Mesendoderm (in vitro differentiated cells): ENCODE data around the gene XXYLT1. TPM values are rescaled to one million over a fixed set of nuclear protein-coding genes. Genes with fewer than 3 reads are reported as not detected.

Experiments used
- DNase-seq: peaks from one replicate; pipeline ENCODE4 v3.0.0; 2013
- H2AK5ac ChIP-seq: 2 replicates; pipeline ENCODE4 v1.6.1; 2013; ENCODE audit warnings: low read length, inconsistent platforms
- H2BK120ac ChIP-seq: 2 replicates; pipeline ENCODE4 v1.6.1; 2013; ENCODE audit warnings: low read depth, mild to moderate bottlenecking, low read length, moderate library complexity, mixed read lengths
- H2BK15ac ChIP-seq: replicated peaks from 2 replicates; pipeline ENCODE4 v1.6.1; 2013; ENCODE audit warnings: low read depth, mild to moderate bottlenecking, moderate library complexity
- H2BK5ac ChIP-seq: 2 replicates; pipeline ENCODE4 v1.6.1; 2013; ENCODE audit warnings: low read length, inconsistent platforms
- H3K18ac ChIP-seq: 2 replicates; pipeline ENCODE4 v1.6.1; 2013; ENCODE audit warnings: mild to moderate bottlenecking, low read length, mixed read lengths
- H3K23ac ChIP-seq: one replicate; pipeline ENCODE4 v1.6.1; 2013; ENCODE audit warnings: low read length
- H3K27ac ChIP-seq: 2 replicates; pipeline ENCODE4 v1.5.1; 2013; ENCODE audit warnings: low read depth, mild to moderate bottlenecking, inconsistent platforms, low read length, moderate library complexity
- H3K27me3 ChIP-seq: 2 replicates; pipeline ENCODE4 v1.6.1; 2013; ENCODE audit warnings: low read length, control low read depth, mild to moderate bottlenecking, inconsistent platforms; ENCODE audit not compliant: insufficient read depth, poor library complexity
- H3K36me3 ChIP-seq: 2 replicates; pipeline ENCODE4 v1.6.1; 2013; ENCODE audit warnings: low read length, inconsistent platforms; ENCODE audit not compliant: control insufficient read depth, insufficient read depth
- H3K4ac ChIP-seq: one replicate; pipeline ENCODE4 v1.6.1; 2013; ENCODE audit warnings: low read depth, mild to moderate bottlenecking, low read length, moderate library complexity
- H3K4me1 ChIP-seq: 2 replicates; pipeline ENCODE4 v1.6.1; 2013; ENCODE audit warnings: low read depth, low read length, inconsistent platforms; ENCODE audit not compliant: control insufficient read depth
- H3K4me2 ChIP-seq: 2 replicates; pipeline ENCODE4 v1.6.1; 2013; ENCODE audit warnings: low read length
- H3K4me3 ChIP-seq: 2 replicates; pipeline ENCODE4 v1.5.1; 2013; ENCODE audit warnings: mild to moderate bottlenecking, low read length
- H3K56ac ChIP-seq: one replicate; pipeline ENCODE4 v1.6.1; 2013; ENCODE audit warnings: low read length
- H3K79me1 ChIP-seq: 2 replicates; pipeline ENCODE4 v1.6.1; 2013; ENCODE audit warnings: low read length, inconsistent platforms
- H3K79me2 ChIP-seq: 2 replicates; pipeline ENCODE4 v1.6.1; 2013; ENCODE audit warnings: mild to moderate bottlenecking, low read length; ENCODE audit not compliant: control insufficient read depth, insufficient read depth
- H3K9ac ChIP-seq: 2 replicates; pipeline ENCODE4 v1.6.1; 2013; ENCODE audit warnings: low read length, inconsistent platforms
- H4K5ac ChIP-seq: one replicate; pipeline ENCODE4 v1.6.1; 2013; ENCODE audit warnings: low read length
- H4K8ac ChIP-seq: one replicate; pipeline ENCODE4 v1.6.1; 2013; ENCODE audit warnings: low read depth, mild to moderate bottlenecking, control low read depth, low read length, moderate library complexity
- WGBS: extraction: QIAGEN DNeasy Blood & Tissue Kit; methylation state at CpG from one replicate; pipeline ENCODE4 v1.1.7; 2013; ENCODE audit warnings: low lambda C conversion rate, missing lambda C conversion rate; ENCODE audit not compliant: insufficient coverage; ENCODE audit errors: extremely low coverage; 5-methylcytosine and 5-hydroxymethylcytosine counted together
- polyA plus RNA-seq, 2 experiments: library from polyadenylated mRNA; stranded (reverse); fragments of 200-250 nt; gene quantifications; one replicate each; pipeline ENCODE4 v1.2.3, GENCODE V29; 2013

The XXYLT1 gene, protein sequence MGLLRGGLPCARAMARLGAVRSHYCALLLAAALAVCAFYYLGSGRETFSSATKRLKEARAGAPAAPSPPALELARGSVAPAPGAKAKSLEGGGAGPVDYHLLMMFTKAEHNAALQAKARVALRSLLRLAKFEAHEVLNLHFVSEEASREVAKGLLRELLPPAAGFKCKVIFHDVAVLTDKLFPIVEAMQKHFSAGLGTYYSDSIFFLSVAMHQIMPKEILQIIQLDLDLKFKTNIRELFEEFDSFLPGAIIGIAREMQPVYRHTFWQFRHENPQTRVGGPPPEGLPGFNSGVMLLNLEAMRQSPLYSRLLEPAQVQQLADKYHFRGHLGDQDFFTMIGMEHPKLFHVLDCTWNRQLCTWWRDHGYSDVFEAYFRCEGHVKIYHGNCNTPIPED
- 23.7 TPM for polyA plus RNA-seq (2013, experiment 1 of 2)
- polyA plus RNA-seq (2013, experiment 2 of 2): 23.4 TPM

GRCh38 chr3:195270817-195271409 is at the start of gene XXYLT1:
Gene XXYLT1 (minus strand): TSS chr3:195271159. CDS start chr3:195271058, 101 bp downstream.
- peak; percentile 96 for DNase-seq

DNA sequence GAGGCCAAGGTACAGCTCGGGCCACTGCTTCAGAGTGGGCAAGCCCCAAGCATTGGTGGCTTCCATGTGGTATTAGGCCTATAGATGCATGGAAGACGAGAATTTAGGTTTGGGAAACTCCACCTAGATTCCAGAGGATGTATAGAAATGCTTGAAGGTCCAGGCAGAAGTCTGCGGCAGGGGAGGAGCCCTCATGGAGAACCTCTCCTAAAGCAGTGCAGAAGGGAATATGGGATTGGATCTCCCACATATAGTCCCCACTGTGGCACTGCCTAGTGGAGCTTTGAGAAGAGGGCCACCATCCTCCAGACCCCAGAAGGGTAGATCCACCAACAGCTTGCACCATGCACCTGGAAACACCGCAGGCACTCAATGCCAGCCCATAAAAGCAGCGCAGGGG is 48.1 kb upstream of the XXYLT1 start:
- Histone ChIP-seq H3K18ac (no peak overlapping the region), H2BK120ac (no peak overlapping the region), H3K27ac (no peak overlapping the region), H3K79me2 (no peaks in the 10 kb centered on the region), H4K5ac (no peak overlapping the region), H3K56ac (no peak overlapping the region), H4K8ac (no peak overlapping the region), H3K4me1 (no peaks in the 10 kb centered on the region), H3K23ac (no peak overlapping the region), H3K36me3 (no peaks in the 10 kb centered on the region), H2BK15ac (no peak overlapping the region), H3K9ac (no peak overlapping the region), H3K4me2 (no peak overlapping the region), H2AK5ac (no peak overlapping the region), H3K4ac (no peak overlapping the region), H3K4me3 (no peak overlapping the region), H2BK5ac (no peak overlapping the region), H3K27me3 (no peaks in the 10 kb centered on the region), H3K79me1 (no peaks in the 10 kb centered on the region)
- DNase-seq: peak; percentile 48
- no CpG with 5 or more reads among the region's 5 CpGs for WGBS

More at GRCh38 chr3:195270817-195271409, at the start of gene XXYLT1:
- Histone ChIP-seq H3K27me3 (no peaks in the 10 kb centered on the region), H3K4me3 (peak within 1 kb of the TSS; percentile 91), H3K4me2 (peak within 1 kb of the TSS; percentile 89), H2BK15ac (no peak within 1 kb of the TSS), H3K27ac (peak within 1 kb of the TSS; percentile 97), H3K9ac (peak within 1 kb of the TSS; percentile 94), H3K23ac (peak within 1 kb of the TSS; percentile 57), H3K4me1 (peaks cover 10% of the 10 kb centered on the region), H3K79me2 (peaks cover 30% of the 10 kb centered on the region), H3K79me1 (peaks cover 14% of the 10 kb centered on the region), H2AK5ac (no peak within 1 kb of the TSS), H2BK120ac (peak within 1 kb of the TSS; percentile 61), H3K4ac (no peak within 1 kb of the TSS), H4K8ac (no peak within 1 kb of the TSS), H3K36me3 (no peaks in the 10 kb centered on the region), H3K18ac (peak within 1 kb of the TSS; percentile 96), H4K5ac (no peak within 1 kb of the TSS), H3K56ac (peak within 1 kb of the TSS; percentile 99), H2BK5ac (peak within 1 kb of the TSS; percentile 84)
- WGBS: no CpG with 5 or more reads among the region's 75 CpGs

GRCh38 chr3:195312714-195313113 is 41.8 kb upstream of the XXYLT1 start:
- Histone ChIP-seq H3K4me3 (no peak overlapping the region), H3K36me3 (no peaks in the 10 kb centered on the region), H3K79me2 (no peaks in the 10 kb centered on the region), H3K79me1 (no peaks in the 10 kb centered on the region), H3K27ac (no peak overlapping the region), H3K9ac (no peak overlapping the region), H2BK15ac (no peak overlapping the region), H3K56ac (no peak overlapping the region), H3K18ac (no peak overlapping the region), H4K5ac (no peak overlapping the region), H2AK5ac (no peak overlapping the region), H3K4ac (no peak overlapping the region), H4K8ac (no peak overlapping the region), H2BK120ac (no peak overlapping the region), H3K4me2 (no peak overlapping the region), H3K4me1 (no peaks in the 10 kb centered on the region), H3K23ac (no peak overlapping the region), H2BK5ac (no peak overlapping the region), H3K27me3 (no peaks in the 10 kb centered on the region)
- WGBS: no CpG with 5 or more reads among the region's 6 CpGs
- no peak for DNase-seq

DNA sequence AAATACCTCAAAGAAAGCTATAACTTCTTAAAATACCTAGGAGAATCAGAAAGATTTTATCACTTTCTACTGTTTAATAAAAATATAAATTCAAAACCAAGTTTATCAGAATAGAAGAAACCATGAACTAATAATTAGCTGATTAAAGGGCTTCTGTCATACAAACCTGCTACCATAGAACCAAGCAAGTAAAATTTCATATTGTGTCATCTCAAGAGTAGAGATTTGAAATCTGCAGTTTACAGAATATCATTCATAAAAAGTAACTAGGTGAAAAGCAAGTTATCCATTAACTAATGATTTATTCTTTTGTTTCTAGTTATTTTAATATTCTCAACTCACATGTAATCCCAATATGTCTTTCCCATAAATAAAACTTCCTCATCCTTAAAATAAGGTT is 36.8 kb upstream of the XXYLT1 start:
- Histone ChIP-seq H3K9ac (no peak overlapping the region), H4K5ac (no peak overlapping the region), H3K18ac (no peak overlapping the region), H3K56ac (no peak overlapping the region), H3K79me2 (no peaks in the 10 kb centered on the region), H2BK120ac (no peak overlapping the region), H3K4me1 (no peaks in the 10 kb centered on the region), H2BK5ac (no peak overlapping the region), H4K8ac (no peak overlapping the region), H3K4me3 (no peak overlapping the region), H3K4ac (no peak overlapping the region), H3K23ac (no peak overlapping the region), H2AK5ac (no peak overlapping the region), H3K27me3 (no peaks in the 10 kb centered on the region), H3K79me1 (no peaks in the 10 kb centered on the region), H3K36me3 (no peaks in the 10 kb centered on the region), H2BK15ac (no peak overlapping the region), H3K27ac (no peak overlapping the region), H3K4me2 (no peak overlapping the region)
- DNase-seq: no peak

GRCh38 chr3:195306369-195306768 is 35.4 kb upstream of the XXYLT1 start:
- H3K9ac ChIP-seq: no peak overlapping the region
- no peak overlapping the region for H3K4me2 ChIP-seq
- H4K5ac ChIP-seq: no peak overlapping the region
- no peaks in the 10 kb centered on the region for H3K27me3 ChIP-seq
- no peak overlapping the region for H2BK5ac ChIP-seq
- H3K18ac ChIP-seq: no peak overlapping the region
- H3K56ac ChIP-seq: no peak overlapping the region
- H3K27ac ChIP-seq: no peak overlapping the region
- H2BK120ac ChIP-seq: no peak overlapping the region
- H3K23ac ChIP-seq: no peak overlapping the region
- H2BK15ac ChIP-seq: no peak overlapping the region
- no peak overlapping the region for H3K4me3 ChIP-seq
- no peaks in the 10 kb centered on the region for H3K79me2 ChIP-seq
- H3K4ac ChIP-seq: no peak overlapping the region
- no peaks in the 10 kb centered on the region for H3K79me1 ChIP-seq
- H3K4me1 ChIP-seq: no peaks in the 10 kb centered on the region
- WGBS: 100% methylated on average over 2 of the region's 4 CpGs
- DNase-seq: no peak
- H4K8ac ChIP-seq: no peak overlapping the region
- H2AK5ac ChIP-seq: no peak overlapping the region
- H3K36me3 ChIP-seq: no peaks in the 10 kb centered on the region
